Neuron (in vitro differentiated cells): Measurements from ENCODE around the gene CTAGE1.
"Not testable (repeated sequence)": the region's sequence is repeated elsewhere in the genome, so short reads cannot be mapped to it uniquely, and the experiment has no call there.

Source experiments
- H2AFZ ChIP-seq: one replicate; pipeline ENCODE4 v1.6.1; 2013; ENCODE audit warnings: low read depth, mild to moderate bottlenecking, inconsistent platforms, low read length, moderate library complexity
- H3K27me3 ChIP-seq: one replicate; pipeline ENCODE4 v1.6.1; 2013; ENCODE audit warnings: low read length; ENCODE audit not compliant: insufficient read depth
- H3K36me3 ChIP-seq: one replicate; pipeline ENCODE4 v1.6.1; 2013; ENCODE audit warnings: low read length; ENCODE audit not compliant: insufficient read depth
- H3K4me1 ChIP-seq: one replicate; pipeline ENCODE4 v1.6.1; 2013; ENCODE audit warnings: low read length; ENCODE audit not compliant: insufficient read depth
- H3K4me3 ChIP-seq: 2 replicates; pipeline ENCODE4 v1.5.1; 2013; ENCODE audit warnings: mild to moderate bottlenecking, low read length, moderate library complexity
- H3K9me3 ChIP-seq: one replicate; pipeline ENCODE4 v1.6.1; 2013; ENCODE audit warnings: low read length

CTAGE1 gene

GRCh38 chr18:22450318-22450717 is 32.6 kb upstream of the CTAGE1 start:
- H3K9me3 ChIP-seq, H2AFZ ChIP-seq, H3K4me1 ChIP-seq, H3K36me3 ChIP-seq, H3K27me3 ChIP-seq, H3K4me3 ChIP-seq: not testable (repeated sequence)

GRCh38 chr18:22449753-22450152 is 32.0 kb upstream of the CTAGE1 start:
- not testable (repeated sequence) for H3K9me3 ChIP-seq, H3K27me3 ChIP-seq, H3K4me3 ChIP-seq, H3K4me1 ChIP-seq, H2AFZ ChIP-seq, H3K36me3 ChIP-seq

- H3K4me1 ChIP-seq: no peaks in the 10 kb centered on the region
- H3K9me3 ChIP-seq: no peaks in the 10 kb centered on the region
- no peaks in the 10 kb centered on the region for H3K36me3 ChIP-seq
- no peak overlapping the region for H2AFZ ChIP-seq
- H3K4me3 ChIP-seq: no peak overlapping the region
- H3K27me3 ChIP-seq: no peaks in the 10 kb centered on the region
These were observed 30.5 kb upstream of the CTAGE1 start for GRCh38 chr18:22448238-22448637.

GRCh38 chr18:22447792-22448191 is 30.1 kb upstream of the CTAGE1 start:
- H3K27me3 ChIP-seq: no peaks in the 10 kb centered on the region
- H3K36me3 ChIP-seq: no peaks in the 10 kb centered on the region
- H3K9me3 ChIP-seq: no peaks in the 10 kb centered on the region
- no peak overlapping the region for H2AFZ ChIP-seq
- H3K4me1 ChIP-seq: no peaks in the 10 kb centered on the region
- no peak overlapping the region for H3K4me3 ChIP-seq

- no peaks in the 10 kb centered on the region for H3K36me3 ChIP-seq
- H2AFZ ChIP-seq: no peak overlapping the region
- no peaks in the 10 kb centered on the region for H3K9me3 ChIP-seq
- H3K27me3 ChIP-seq: no peaks in the 10 kb centered on the region
- H3K4me3 ChIP-seq: no peak overlapping the region
- H3K4me1 ChIP-seq: no peaks in the 10 kb centered on the region
These were observed 29.2 kb upstream of the CTAGE1 start for GRCh38 chr18:22446911-22447310.

- H3K27me3 ChIP-seq: no peaks in the 10 kb centered on the region
- no peak overlapping the region for H2AFZ ChIP-seq
- no peak overlapping the region for H3K4me3 ChIP-seq
- no peaks in the 10 kb centered on the region for H3K4me1 ChIP-seq
- no peaks in the 10 kb centered on the region for H3K36me3 ChIP-seq
- H3K9me3 ChIP-seq: no peaks in the 10 kb centered on the region
These were observed 28.6 kb upstream of the CTAGE1 start for GRCh38 chr18:22446325-22446724.

- H3K4me3 ChIP-seq: no peak overlapping the region
- H3K4me1 ChIP-seq: no peaks in the 10 kb centered on the region
- no peaks in the 10 kb centered on the region for H3K27me3 ChIP-seq
- H2AFZ ChIP-seq: no peak overlapping the region
- no peaks in the 10 kb centered on the region for H3K9me3 ChIP-seq
- no peaks in the 10 kb centered on the region for H3K36me3 ChIP-seq
These were observed 23.9 kb upstream of the CTAGE1 start for GRCh38 chr18:22441638-22442037.

- Histone ChIP-seq H3K27me3 (no peaks in the 10 kb centered on the region), H3K4me3 (no peak overlapping the region), H3K4me1 (no peaks in the 10 kb centered on the region), H2AFZ (no peak overlapping the region), H3K9me3 (no peaks in the 10 kb centered on the region), H3K36me3 (no peaks in the 10 kb centered on the region)
These were observed 21.7 kb upstream of the CTAGE1 start for GRCh38 chr18:22439447-22439846.

GRCh38 chr18:22436136-22436535 is 18.4 kb upstream of the CTAGE1 start:
- H3K4me3 ChIP-seq: no peak overlapping the region
- H3K36me3 ChIP-seq: no peaks in the 10 kb centered on the region
- no peaks in the 10 kb centered on the region for H3K4me1 ChIP-seq
- H3K9me3 ChIP-seq: no peaks in the 10 kb centered on the region
- no peaks in the 10 kb centered on the region for H3K27me3 ChIP-seq
- no peak overlapping the region for H2AFZ ChIP-seq

- Histone ChIP-seq H3K9me3 (no peaks in the 10 kb centered on the region), H3K4me3 (no peak overlapping the region), H3K27me3 (no peaks in the 10 kb centered on the region), H3K36me3 (no peaks in the 10 kb centered on the region), H3K4me1 (no peaks in the 10 kb centered on the region), H2AFZ (no peak overlapping the region)
These were observed 17.4 kb upstream of the CTAGE1 start for GRCh38 chr18:22434973-22435608.

GRCh38 chr18:22433956-22434355 is 16.2 kb upstream of the CTAGE1 start:
- H3K9me3 ChIP-seq: no peaks in the 10 kb centered on the region
- H3K27me3 ChIP-seq: no peaks in the 10 kb centered on the region
- no peak overlapping the region for H2AFZ ChIP-seq
- H3K4me3 ChIP-seq: no peak overlapping the region
- no peaks in the 10 kb centered on the region for H3K36me3 ChIP-seq
- no peaks in the 10 kb centered on the region for H3K4me1 ChIP-seq

- no peaks in the 10 kb centered on the region for H3K4me1 ChIP-seq
- H3K27me3 ChIP-seq: no peaks in the 10 kb centered on the region
- H3K36me3 ChIP-seq: no peaks in the 10 kb centered on the region
These were observed 15.0 kb upstream of the CTAGE1 start for GRCh38 chr18:22432657-22433137.

GRCh38 chr18:22429564-22429963 is 11.8 kb upstream of the CTAGE1 start:
- Histone ChIP-seq H3K27me3 (no peaks in the 10 kb centered on the region), H3K4me3 (no peak overlapping the region), H3K36me3 (no peaks in the 10 kb centered on the region), H3K4me1 (no peaks in the 10 kb centered on the region), H2AFZ (no peak overlapping the region), H3K9me3 (no peaks in the 10 kb centered on the region)

More at GRCh38 chr18:22432657-22433137, 15.0 kb upstream of the CTAGE1 start:
- no peak overlapping the region for H3K4me3 ChIP-seq
- no peaks in the 10 kb centered on the region for H3K9me3 ChIP-seq
- no peak overlapping the region for H2AFZ ChIP-seq

- Histone ChIP-seq H3K27me3 (no peaks in the 10 kb centered on the region), H3K36me3 (no peaks in the 10 kb centered on the region), H2AFZ (no peak overlapping the region), H3K4me1 (no peaks in the 10 kb centered on the region), H3K4me3 (no peak overlapping the region), H3K9me3 (no peaks in the 10 kb centered on the region)
These were observed 11.0 kb upstream of the CTAGE1 start for GRCh38 chr18:22428672-22429071.
